Measurements from ENCODE around the gene SLC35F3.

DNA sequence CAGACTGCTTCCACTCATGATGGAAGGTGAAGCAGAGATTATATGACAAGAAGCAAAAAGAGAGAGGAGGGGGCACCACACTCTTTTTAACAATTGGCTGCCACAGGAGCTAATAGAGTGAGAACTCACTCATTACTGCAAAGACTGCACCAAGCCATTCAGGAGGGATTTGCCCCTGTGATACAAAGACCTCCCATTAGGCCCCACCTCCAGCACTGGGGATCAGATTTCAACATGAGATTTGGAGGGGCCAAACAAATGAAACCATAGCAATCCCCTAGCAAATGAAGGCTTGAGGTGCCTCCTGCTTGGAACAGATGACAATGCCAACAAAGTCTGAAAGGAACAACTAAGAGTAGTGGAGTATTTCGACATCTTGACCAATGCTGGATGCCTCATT lies 346.3 kb downstream of the SLC35F3 start:
- TF ChIP-seq, protein P1, sequence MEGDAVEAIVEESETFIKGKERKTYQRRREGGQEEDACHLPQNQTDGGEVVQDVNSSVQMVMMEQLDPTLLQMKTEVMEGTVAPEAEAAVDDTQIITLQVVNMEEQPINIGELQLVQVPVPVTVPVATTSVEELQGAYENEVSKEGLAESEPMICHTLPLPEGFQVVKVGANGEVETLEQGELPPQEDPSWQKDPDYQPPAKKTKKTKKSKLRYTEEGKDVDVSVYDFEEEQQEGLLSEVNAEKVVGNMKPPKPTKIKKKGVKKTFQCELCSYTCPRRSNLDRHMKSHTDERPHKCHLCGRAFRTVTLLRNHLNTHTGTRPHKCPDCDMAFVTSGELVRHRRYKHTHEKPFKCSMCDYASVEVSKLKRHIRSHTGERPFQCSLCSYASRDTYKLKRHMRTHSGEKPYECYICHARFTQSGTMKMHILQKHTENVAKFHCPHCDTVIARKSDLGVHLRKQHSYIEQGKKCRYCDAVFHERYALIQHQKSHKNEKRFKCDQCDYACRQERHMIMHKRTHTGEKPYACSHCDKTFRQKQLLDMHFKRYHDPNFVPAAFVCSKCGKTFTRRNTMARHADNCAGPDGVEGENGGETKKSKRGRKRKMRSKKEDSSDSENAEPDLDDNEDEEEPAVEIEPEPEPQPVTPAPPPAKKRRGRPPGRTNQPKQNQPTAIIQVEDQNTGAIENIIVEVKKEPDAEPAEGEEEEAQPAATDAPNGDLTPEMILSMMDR (conservative IDR thresholded peaks at IDR 0.05 in 1 of 2, IDR thresholded peaks at IDR 0.05 in 1 of 2; ENCODE audit: extremely low read depth in 1 of 2, insufficient read depth in 1 of 2, low read depth in 1 of 2, low read length in 2 of 2), result no peak
- no peak for TF ChIP-seq EZH2 (IDR thresholded peaks at IDR 0.05; ENCODE audit: borderline replicate concordance, low read length)

All from mammary epithelial cell (primary cell).